ENCODE data around the gene PRELP.

The PRELP gene

DNA sequence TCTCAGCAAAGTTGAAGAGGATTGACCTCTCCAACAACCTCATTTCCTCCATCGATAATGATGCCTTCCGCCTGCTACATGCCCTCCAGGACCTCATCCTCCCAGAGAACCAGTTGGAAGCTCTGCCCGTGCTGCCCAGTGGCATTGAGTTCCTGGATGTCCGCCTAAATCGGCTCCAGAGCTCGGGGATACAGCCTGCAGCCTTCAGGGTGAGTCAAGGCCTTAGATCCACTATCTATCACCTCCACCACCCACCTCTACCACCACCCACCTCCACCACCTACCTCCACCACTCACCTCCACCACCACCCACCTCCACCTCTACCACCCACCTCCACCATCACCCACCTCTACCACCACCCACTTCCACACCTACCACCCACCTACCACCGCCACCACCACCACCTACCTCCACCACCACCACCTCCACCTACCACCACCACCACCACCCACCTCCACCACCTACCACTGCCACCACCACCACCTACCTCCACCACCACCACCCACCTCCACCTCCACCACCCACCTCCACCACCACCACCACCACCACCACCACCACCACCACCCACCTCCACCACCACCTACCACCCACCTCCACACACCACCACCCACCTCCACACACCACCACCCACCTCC is 24.2 kb downstream of the PRELP start:
- H3K27me3 ChIP-seq (ENCODE audit: insufficient read depth, low read depth) = no peaks in the 10 kb centered on the region; the same call in 1 of the 2 replicates
- no peak overlapping the region for H3K4me2 ChIP-seq
- no peaks in the 10 kb centered on the region for H3K36me3 ChIP-seq (ENCODE audit: insufficient read depth)
- no peaks in the 10 kb centered on the region for H3K79me2 ChIP-seq (ENCODE audit: insufficient read depth, low read depth)
- H3K4me3 ChIP-seq (IDR thresholded peaks at IDR 0.05; ENCODE audit: insufficient read depth, low read depth, low read length) = no peak overlapping the region
- H2AFZ ChIP-seq (ENCODE audit: low read depth) = no peak overlapping the region
- H3K4me1 ChIP-seq (ENCODE audit: low read depth, poor library complexity, severe bottlenecking) = no peaks in the 10 kb centered on the region
- H3K9ac ChIP-seq = no peak overlapping the region
- TF ChIP-seq, protein P1, sequence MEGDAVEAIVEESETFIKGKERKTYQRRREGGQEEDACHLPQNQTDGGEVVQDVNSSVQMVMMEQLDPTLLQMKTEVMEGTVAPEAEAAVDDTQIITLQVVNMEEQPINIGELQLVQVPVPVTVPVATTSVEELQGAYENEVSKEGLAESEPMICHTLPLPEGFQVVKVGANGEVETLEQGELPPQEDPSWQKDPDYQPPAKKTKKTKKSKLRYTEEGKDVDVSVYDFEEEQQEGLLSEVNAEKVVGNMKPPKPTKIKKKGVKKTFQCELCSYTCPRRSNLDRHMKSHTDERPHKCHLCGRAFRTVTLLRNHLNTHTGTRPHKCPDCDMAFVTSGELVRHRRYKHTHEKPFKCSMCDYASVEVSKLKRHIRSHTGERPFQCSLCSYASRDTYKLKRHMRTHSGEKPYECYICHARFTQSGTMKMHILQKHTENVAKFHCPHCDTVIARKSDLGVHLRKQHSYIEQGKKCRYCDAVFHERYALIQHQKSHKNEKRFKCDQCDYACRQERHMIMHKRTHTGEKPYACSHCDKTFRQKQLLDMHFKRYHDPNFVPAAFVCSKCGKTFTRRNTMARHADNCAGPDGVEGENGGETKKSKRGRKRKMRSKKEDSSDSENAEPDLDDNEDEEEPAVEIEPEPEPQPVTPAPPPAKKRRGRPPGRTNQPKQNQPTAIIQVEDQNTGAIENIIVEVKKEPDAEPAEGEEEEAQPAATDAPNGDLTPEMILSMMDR (conservative IDR thresholded peaks at IDR 0.05; ENCODE audit: low read depth, low read length) = no peak
- no peaks in the 10 kb centered on the region for H4K20me1 ChIP-seq (ENCODE audit: insufficient read depth)
- H3K27ac ChIP-seq = no peak overlapping the region

DNA sequence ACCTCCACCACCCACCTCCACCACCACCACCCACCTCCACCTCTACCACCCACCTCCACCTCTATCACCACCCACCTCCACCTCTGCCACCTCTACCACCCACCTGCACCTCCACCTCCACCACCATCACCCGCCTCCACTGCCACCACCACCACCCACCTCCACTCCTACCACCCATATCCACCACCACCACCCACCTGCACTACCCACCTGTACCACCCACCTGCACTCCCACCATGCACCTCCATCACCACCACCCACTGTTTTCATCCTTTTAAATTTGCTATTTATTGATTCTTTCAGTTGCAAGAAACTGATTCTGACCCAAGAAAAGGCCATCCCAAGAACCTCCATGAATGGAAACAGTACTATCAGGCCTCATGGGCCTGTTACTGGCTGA is 24.7 kb downstream of the PRELP start:
- Histone ChIP-seq H4K20me1 (ENCODE audit: insufficient read depth) (no peaks in the 10 kb centered on the region), H3K4me3 (IDR thresholded peaks at IDR 0.05; ENCODE audit: insufficient read depth, low read depth, low read length) (no peak overlapping the region), H3K36me3 (ENCODE audit: insufficient read depth) (no peaks in the 10 kb centered on the region), H3K27me3 (ENCODE audit: insufficient read depth, low read depth) (no peaks in the 10 kb centered on the region; the same call in 1 of the 2 replicates), H3K79me2 (ENCODE audit: insufficient read depth, low read depth) (no peaks in the 10 kb centered on the region), H2AFZ (ENCODE audit: low read depth) (no peak overlapping the region), H3K4me2 (no peak overlapping the region), H3K9ac (no peak overlapping the region), H3K4me1 (ENCODE audit: low read depth, poor library complexity, severe bottlenecking) (no peaks in the 10 kb centered on the region), H3K27ac (no peak overlapping the region)
- TF ChIP-seq, protein P1 (conservative IDR thresholded peaks at IDR 0.05; ENCODE audit: low read depth, low read length) = no peak

DNA sequence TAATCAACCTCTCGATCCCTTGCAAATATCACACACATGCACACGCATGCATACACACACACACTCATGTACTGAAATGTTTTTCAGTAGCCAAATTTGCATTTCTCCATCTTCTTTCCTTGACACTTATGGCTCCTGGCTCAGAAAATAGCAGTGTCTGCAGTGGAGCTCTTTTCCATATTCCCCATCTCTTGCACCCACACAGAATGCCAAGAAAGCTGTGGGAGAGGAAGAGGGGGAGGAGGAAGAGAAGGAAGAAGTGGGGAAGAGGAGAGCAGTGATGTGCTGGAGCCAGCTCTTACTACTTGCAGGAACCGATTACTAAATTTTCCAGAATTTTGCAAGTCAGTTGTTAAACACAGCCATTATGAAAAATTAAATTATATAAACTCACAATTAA is 28.2 kb downstream of the PRELP start:
- no peak overlapping the region for H3K27ac ChIP-seq
- no peak overlapping the region for H3K4me3 ChIP-seq (IDR thresholded peaks at IDR 0.05; ENCODE audit: insufficient read depth, low read depth, low read length)
- no peaks in the 10 kb centered on the region; the same call in 1 of the 2 replicates for H3K27me3 ChIP-seq (ENCODE audit: insufficient read depth, low read depth)
- H3K36me3 ChIP-seq (ENCODE audit: insufficient read depth) = no peaks in the 10 kb centered on the region
- no peak overlapping the region for H3K4me2 ChIP-seq
- H3K79me2 ChIP-seq (ENCODE audit: insufficient read depth, low read depth) = no peaks in the 10 kb centered on the region
- TF ChIP-seq, protein P1 (conservative IDR thresholded peaks at IDR 0.05; ENCODE audit: low read depth, low read length) = no peak
- H3K9ac ChIP-seq = no peak overlapping the region
- H2AFZ ChIP-seq (ENCODE audit: low read depth) = no peak overlapping the region
- no peaks in the 10 kb centered on the region for H3K4me1 ChIP-seq (ENCODE audit: low read depth, poor library complexity, severe bottlenecking)
- H4K20me1 ChIP-seq (ENCODE audit: insufficient read depth) = no peaks in the 10 kb centered on the region

DNA sequence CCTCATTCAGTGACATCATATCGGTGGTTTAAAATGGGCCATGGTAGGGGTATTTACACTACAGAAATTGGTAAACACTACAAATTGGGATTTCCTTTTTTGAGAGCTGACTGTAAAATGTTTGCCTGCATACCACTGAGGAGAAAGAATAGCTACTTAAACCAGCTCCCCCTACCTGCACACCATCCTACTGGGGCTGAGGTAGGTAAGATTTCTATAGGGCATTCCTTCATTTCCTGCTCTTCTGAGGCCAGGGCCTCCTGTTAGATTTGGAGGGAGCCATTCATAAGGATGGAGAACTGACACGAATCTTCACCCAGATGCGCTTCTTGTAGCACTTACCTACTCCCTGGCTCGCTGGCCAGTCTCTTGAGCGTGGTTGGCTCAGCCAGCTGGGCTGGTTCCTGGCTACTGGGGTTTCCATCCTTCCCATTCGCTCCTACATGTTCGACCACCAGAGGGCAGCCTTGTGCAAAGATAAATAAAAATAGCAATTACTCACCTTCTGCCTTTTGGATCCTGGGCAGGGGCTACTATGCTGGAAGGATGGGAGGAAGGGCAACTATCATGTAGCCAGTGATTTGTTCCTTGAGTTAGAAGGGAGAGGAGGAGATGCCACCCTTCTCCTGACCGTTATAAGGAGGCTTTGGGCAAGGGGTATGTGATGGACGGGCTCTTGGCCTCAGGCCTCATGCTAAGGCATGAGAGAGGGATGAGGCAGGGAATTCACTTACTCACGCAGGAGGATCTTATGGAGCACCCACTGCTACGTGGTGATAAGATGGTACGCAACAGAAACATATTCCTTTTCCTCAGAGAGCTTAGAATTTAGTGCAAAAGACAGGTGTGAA is 29.0 kb downstream of the PRELP start:
- H3K4me1 ChIP-seq (ENCODE audit: low read depth, poor library complexity, severe bottlenecking) = no peaks in the 10 kb centered on the region
- no peaks in the 10 kb centered on the region for H3K36me3 ChIP-seq (ENCODE audit: insufficient read depth)
- H3K27ac ChIP-seq = no peak overlapping the region
- TF ChIP-seq, protein P1 (conservative IDR thresholded peaks at IDR 0.05; ENCODE audit: low read depth, low read length) = peak; percentile 99
- no peak overlapping the region for H3K9ac ChIP-seq
- H2AFZ ChIP-seq (ENCODE audit: low read depth) = no peak overlapping the region; the same call in 1 of the 2 replicates
- H3K4me2 ChIP-seq = no peak overlapping the region
- no peaks in the 10 kb centered on the region for H3K79me2 ChIP-seq (ENCODE audit: insufficient read depth, low read depth)
- no peaks in the 10 kb centered on the region; the same call in 1 of the 2 replicates for H3K27me3 ChIP-seq (ENCODE audit: insufficient read depth, low read depth)
- no peaks in the 10 kb centered on the region for H4K20me1 ChIP-seq (ENCODE audit: insufficient read depth)
- H3K4me3 ChIP-seq (IDR thresholded peaks at IDR 0.05; ENCODE audit: insufficient read depth, low read depth, low read length) = no peak overlapping the region
